Kasumi-1 (cell line): ENCODE measurements around the gene PIGQ.

Experiments used
- DNase-seq, 2 experiments: peaks; one replicate each; lab custom pipeline; 2025; lab: John Stamatoyannopoulos, UW

Gene PIGQ

DNA sequence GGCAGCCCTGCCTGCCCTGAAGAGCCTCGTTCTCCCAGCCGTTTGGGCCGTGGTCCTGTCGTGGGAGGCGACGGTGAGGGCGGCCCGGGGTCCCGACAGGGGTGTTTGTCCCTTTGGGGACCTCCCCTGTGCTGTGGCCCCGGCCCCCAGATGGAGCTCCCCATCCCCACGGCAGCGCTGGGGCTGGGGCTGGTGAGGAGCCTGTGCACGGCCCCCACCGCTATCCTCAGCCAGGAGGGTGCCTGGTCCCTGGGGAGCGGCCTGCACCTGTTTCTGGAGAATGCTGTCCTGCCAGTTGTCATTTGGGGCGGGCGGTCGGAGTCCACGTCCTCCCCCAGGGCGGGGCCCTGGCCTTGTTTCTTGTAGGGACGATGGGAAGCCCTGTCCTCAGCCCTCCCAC lies 35.6 kb upstream of the PIGQ start:
- DNase-seq = no peak

DNA sequence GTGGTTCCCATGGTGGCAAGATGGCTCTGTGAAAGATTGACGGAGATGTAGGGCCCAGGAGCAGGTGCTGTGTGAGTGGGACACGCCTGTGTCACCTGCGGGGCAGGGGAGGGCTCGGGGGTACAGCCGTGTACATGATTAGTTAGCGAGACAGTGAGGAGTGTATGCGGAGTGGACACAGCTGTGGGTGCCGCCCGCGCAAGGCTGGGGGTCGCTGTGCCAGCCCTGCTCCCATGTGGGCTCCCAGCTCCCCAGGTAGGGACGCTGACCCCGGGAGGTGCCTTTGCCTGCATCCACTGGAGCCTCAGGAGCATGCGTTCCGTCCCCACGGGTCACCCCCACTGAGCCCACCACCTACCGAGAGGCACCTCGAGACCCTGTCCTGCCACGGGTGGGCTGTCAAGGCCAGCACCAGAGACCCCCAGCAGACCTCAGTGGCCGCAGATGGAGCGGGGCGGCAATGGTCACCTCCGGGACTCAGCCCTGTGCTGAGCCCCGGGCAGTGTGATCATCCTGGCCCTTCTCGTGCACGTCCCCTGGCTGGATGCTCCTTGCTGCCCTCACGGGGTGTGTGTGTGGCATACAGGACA lies 34.8 kb upstream of the PIGQ start:
- DNase-seq = no peak

DNA sequence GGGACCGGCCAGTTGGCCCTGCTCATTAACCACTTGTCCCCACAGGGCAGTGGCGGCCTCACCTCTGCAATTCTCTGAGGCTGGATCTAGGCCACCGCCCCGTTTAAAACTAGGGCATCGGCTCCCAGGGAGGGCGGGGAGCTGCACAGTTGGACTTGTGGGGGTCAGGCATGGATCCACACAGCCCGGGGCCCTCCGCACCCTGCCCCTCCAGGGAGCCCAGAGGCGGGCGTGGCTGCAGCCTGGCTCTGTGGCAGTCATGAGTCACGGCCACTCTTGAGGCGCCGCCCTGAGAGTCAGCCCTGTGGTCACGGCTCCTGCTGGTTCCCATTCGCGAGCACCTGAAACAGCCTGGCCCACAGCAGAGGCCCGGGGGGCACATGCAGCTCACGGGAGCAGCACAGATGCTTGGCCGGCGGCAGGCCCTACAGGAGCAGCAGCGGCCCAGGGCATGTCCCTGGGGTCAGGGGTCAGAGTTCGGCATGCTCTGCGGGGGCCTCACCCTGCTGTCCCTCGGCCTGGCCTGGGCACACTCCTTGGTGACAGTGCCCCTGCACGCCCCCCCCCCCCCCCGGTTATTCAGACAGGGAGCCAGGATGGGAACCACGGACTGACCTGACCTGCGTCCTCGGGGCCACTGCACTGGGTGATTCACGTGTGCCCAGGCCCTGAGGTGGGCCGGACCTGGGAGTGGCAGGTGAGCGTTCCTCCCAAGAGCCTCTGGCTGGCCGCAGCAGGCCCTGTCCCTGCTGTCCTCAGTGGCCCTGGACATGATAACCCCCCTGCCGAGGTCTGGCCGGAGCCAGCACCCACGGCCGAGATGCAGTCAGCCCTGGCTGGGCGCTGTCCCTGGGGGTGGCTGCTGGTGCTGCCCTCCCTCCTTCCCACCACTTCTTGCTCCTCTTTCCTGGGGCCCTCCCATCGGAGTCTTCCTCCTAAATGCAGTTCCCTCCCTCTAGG lies 34.0 kb upstream of the PIGQ start:
- DNase-seq = no peak

DNA sequence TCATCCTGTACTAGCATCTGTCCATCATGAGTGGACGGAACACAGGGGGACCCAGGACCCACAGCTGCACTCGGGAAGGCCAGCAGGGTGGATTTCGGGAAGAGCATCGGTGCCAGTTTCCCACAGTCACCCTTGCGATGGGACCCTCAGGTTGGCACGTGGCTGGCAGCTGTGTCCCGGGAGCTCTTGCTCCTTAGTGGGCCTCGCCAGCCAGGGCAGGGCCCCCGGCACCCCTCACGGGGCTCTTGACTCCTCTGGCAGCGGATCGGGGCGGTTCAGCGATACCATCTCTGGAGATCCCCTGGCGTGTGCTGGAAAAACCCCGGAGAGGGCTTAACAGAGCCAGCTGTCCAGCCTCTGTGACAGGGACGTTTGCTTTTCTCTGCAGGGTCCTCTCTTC lies 33.0 kb upstream of the PIGQ start:
- no peak for DNase-seq

DNA sequence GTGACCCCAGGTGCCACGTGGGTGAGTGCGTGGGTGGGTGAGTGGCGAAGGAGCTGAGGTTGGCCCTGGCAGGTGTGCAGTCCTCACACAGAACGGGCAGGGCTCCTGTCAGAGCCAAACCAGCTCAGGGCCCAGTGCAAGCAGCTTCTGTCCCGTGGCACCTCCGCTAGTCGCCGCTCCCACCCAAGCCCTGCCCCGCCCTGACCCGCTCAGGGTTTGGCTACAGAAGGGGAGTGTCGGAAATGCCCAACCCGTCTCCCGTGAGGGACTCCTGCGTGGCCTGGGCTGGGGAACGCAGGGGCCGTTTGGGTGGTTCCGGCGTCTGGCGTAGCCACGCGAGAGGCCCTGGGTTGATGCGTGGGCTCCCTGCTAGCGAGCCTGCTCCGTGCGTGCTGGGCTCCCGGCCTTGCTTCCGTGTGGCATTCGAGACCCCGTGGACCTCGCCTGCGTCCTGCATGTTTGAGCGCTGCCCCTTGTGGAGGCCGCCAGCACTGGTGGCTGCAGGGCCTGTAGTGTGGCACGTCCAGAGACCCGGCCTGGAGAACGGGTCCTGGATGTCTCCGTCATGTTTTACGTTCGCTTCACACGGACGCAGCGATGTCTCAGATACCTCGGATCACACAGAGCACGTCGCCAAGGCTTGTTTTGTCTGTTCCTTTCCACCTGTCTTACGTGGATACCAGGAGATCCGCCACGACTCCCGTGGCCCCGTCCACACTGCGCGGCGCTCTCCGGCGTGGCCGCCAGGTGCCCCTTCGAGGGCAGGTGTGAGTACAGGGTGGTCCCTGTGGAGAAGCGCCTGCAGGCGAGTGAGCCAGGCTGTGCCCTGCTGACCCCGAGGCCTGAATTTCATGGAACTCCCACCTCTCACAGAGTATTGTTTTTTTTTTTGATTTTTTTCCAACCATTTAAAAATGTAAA lies 32.1 kb upstream of the PIGQ start:
- DNase-seq = no peak

DNA sequence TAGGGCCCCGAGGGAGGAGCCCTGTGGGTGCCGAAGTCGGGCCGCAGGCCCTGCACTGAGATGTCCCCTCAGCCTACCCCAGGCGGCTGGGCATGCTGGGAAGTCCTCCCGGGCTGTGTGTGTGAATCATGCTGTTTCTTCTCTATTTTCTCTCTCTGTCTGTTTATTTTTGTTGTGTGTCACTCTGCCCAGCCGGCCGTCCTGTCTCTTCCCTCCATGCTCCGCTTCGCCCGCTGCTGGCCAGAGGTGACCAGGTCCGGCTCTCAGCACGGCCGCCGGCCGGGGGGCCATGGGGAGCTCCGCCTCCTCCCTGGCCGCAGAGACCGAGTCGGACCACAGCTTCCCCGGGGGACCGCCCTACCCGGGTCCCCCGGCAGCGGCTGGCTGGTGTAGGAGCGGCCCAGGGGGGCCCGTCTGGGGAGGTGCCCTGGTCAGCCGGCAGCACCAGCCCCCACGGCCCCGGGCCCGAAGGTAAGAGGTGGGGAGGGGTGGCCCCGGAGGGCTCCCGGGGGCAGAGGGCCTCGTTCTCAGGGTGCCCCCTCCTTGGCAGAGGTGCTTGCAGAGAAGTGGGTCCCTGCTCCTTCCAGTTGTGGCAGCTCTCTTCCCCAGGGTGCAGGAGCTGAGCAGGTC lies 29.8 kb upstream of the PIGQ start:
- no peak for DNase-seq

DNA sequence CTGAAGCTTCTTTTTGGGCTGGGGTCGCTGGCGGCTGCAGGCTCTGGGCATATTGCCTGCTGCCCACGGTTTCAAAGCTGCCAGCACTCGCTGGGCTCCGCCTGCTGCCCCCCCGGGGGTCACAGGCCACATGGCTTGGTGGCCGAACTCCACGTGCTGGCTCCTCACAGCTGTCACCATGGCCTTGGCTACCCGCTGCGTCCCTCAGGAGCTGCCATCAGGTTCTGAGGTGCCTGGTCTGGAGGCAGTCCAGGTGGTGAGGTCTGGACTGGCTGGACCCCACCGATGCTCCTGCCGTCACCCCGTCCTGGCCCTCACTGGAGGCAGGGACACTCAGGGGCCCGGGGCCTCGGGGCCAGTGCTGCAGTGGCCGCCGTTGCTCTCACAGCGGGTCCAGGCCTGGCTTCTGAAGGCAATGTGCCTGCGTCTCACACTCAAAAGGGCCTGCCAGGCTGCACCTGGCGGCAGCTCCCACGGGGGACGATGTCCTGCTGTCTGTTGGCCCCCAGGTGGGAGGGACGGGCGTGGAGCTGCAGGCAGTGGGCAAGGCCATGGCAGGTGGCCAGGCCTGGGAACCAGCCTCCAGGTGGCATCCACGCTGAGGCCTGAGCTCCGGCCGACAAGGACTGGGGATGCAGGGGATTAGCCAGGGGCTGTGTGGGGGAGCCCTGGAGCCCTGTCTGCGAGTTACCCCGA lies 29.0 kb upstream of the PIGQ start:
- DNase-seq = no peak

DNA sequence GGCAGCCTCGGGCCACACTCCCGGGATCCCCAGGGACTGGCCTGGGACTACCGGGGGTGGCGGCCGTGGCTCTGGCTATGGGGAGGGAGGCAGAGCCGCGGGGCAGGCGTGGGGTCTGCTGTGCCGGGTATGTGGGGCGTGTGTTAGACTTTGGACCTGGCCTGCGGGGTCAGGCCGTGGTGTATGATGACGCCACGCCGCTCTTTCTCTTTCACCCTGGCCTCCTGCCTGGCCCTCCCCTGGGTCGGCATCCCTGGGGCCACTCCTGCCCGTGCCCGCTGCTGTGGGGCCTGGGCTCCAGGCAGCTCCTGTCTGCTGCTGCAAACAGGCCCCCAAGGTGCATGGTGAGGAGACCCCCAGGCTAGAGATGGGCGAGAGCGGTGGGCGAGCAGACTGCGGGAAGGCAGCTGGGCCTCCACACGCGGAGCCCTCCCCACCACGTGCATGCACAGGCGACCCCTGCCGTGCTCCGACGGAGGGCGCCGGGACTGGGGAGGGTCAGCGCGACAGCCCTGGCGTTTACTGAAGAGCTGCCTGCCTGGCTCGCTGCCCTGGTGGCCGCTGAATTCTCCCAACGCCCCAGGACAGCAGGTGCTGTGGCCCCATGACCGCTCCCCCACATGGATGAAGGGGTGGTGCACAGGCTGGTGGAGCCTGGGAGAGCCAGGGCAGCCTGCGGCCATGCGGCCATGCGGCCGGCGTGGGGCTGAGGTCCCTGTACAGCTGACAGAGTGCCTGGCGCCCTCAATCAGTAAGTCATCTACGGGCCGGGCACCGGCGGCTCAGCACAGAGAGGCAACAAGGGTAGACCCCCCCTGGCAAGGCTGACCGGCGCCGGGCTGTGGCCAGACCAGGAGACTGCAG lies 26.2 kb upstream of the PIGQ start:
- DNase-seq = no peak

DNA sequence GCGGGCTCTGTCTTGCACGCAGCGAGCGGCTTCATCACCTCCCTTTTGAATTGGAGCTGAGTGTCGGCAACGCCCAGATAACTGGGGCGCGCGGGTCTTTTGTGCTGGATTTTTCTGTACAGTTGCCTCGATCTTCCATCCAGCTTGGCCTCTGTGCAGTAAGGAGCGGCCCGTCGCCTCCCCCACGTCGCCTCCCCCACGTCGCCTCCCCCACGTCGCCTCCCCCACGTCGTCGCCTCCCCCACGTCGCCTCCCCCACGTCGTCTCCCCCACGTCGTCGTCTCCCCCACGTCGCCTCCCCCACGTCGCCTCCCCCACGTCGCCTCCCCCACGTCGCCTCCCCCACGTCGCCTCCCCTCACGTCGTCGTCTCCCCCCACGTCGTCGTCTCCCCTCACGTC lies 25.3 kb upstream of the PIGQ start:
- no peak for DNase-seq

DNA sequence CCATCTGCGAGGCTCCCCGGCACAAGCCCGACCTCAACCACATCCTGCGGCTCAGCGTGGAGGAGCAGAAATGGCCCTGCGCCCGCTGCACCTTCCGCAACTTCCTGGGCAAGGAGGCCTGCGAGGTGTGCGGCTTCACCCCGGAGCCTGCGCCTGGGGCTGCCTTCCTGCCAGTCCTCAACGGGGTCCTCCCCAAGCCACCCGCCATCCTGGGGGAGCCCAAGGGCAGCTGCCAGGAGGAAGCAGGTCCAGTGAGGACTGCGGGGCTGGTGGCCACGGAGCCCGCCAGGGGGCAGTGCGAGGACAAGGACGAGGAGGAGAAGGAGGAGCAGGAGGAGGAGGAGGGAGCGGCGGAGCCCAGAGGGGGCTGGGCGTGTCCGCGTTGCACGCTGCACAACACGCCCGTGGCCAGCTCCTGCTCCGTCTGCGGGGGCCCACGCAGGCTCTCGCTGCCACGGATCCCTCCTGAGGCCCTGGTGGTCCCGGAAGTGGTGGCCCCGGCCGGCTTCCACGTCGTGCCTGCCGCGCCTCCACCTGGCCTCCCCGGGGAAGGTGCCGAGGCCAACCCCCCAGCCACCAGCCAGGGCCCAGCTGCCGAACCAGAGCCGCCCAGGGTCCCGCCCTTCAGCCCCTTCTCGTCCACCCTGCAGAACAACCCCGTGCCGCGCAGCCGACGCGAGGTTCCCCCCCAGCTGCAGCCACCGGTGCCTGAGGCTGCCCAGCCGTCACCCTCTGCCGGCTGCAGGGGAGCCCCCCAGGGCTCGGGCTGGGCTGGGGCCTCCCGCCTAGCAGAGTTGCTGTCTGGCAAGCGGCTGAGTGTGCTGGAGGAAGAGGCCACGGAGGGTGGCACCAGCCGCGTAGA lies 22.6 kb upstream of the PIGQ start:
- DNase-seq = peak; percentile 35 to 43

DNA sequence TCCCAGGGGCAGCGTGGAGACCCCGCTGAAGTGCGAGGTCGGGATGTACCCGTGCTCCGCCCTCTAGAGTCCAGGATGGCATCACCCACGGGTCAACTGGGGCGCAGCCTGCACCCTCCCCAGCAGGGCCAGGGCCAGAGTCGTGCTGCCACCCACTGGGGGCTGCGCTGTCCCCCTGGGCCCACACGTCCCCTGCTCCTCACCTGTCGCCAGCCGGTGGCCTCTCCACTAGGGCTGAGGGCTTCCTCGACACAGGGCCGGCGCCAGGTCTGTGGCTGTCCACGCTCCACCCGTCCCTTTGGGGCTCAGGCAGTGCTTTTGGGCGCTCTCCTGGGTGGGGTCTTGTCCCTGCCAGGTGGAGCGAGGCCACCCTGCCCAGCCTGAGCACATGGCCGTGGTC lies 21.2 kb upstream of the PIGQ start:
- DNase-seq = no peak

DNA sequence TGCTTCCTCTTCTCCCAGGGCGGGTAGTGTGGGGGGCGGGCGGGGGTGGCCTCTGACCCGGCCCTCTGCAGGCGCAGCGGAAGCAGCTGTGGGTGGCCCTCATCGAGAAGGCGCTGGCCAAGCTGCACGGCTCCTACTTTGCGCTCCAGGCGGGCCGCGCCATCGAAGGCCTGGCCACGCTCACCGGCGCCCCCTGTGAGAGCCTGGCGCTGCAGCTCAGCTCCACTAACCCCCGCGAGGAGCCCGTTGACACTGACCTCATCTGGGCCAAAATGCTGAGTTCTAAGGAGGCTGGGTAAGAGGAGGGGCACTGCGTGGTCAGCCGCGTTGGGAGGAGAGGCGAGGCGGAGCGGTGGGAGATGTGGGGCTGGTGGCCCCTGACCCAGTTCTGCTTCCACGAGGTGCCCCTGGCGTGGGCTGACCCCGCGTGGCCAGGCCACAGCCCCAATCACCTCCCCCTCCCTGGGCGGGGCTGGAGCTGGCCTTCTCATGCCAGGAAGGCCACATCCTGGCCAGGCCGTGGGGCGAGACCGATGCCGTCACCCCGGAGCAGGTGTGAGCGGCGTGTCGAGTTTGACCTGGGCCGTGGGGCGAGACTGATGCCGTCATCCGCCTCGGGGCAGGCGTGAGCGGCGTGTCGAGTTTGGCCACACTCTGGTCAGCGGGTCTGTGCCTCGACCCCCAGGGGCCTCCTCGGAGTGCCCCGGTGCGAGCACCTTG lies 20.1 kb upstream of the PIGQ start:
- DNase-seq = no peak

DNA sequence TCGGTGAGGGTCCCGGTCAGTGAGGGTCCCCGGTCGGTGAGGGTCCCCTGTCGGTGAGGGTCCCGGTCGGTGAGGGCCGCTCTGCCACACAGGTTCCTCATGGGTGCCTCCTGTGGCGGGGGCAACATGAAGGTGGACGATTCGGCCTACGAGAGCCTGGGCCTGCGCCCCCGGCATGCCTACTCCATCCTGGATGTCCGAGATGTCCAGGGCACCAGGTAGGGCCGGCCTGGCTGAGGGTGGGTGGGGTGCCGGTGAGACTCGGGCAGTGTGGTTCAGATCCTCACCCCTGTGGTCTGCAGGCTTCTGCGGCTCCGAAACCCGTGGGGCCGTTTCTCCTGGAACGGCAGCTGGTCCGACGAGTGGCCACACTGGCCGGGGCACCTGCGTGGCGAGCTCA lies 18.6 kb upstream of the PIGQ start:
- no peak for DNase-seq

DNA sequence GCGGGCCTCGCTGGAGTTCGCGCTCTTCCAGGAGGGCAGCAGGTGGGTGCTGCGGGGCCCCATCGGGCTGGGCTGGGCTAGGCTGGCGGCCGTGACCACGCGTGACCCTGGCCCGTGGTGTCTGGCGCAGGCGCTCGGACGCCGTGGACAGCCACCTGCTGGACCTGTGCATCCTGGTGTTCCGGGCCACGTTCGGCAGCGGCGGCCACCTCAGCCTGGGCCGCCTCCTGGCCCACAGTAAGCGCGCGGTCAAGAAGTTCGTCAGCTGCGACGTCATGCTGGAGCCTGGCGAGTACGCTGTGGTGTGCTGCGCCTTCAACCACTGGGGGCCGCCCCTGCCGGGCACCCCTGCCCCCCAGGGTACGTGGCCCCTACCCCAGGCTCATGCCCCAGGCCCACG lies 17.6 kb upstream of the PIGQ start:
- DNase-seq = no peak

DNA sequence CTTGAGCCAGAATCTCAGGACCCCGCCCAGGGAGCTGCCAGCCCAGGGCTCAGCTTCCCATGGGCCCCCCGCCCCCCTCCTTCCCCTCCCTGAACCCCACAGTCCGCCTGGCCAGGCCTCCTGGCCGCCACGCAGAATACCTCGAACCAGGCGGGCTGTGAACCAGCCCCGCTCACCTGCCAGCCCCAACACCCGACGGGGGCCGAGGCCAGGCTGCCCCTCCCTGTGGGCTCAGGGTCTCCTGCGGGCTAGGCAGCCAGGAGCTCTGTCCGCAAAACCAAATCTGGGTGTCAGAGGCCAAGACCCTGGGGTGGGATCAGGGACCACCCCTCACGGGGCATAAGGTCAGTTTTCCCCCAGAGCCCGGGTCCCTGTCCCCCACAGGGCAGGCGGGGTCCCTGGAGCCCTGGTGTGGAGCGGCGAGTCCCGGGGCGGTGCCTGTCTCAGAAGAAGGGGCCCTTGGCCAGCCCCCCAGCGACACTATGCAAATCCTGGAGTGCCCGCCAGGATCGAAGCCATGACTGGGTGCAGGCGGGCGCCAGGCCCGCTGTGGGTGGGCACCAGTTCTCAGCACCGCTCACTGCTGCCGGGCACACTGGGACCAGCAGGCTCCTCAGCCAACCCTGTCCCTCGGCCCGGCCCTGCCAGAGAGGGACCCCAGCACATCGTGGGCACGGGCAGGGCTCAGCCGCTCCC lies 16.0 kb upstream of the PIGQ start:
- no peak for DNase-seq

DNA sequence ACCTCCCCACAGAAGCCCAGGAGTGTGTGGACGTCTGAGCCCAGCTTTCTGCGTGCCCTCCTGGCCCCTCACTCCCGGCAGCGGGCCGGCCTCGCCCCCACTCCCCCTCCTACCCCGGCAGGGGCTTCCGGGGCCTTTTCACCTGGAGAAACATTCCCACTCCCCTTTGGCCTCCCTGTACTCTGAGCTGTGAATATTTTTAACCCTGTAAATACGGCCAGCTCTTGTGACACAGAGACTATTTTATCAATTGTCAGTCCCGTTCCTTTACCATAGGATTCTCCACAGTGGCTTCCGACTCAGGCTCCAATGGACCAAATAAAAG lies 15.5 kb upstream of the PIGQ start:
- DNase-seq = no peak

DNA sequence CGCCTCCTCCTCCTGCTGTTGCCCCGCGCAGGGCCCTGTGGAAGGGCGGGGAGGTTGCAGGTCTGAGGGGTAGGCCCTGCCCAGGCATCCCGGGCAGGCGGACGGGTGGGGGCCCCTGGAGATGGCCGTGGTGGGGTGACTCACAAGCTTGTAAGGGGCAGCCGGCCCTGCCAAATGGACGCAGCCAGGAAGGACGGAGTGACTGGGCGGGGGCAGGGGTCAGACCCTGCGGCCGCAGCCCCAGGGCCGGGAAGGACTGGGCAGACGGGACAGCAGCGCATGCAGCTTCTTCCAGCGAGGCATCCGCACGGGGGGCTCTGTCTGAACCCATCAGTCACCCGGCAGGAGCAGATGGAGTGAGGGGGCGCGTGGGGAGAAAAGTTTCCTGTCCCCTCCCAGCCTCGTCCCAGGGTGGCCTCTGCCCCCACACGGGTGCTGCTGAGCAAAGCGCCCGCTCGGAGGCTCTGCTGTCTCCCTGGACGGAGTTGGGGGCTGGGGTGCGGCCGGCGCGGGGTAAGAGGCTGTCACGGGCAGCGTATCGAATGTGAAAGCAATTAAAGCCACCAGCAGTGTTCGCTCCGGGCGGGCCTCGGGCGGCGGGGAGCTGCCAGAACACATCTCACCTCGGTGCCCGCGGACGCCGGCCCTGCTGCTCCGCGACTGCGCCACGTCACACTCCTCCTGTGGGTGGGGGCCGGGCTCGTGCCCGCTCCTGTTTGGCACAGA lies 15.0 kb upstream of the PIGQ start:
- DNase-seq = no peak
